GM12891 (cell line): ENCODE data around the gene ZNF555.

ENCODE experiments used
- POLR2A ChIP-seq: IDR thresholded peaks from 2 replicates; pipeline ENCODE4 v1.6.1; 2011; ENCODE audit warnings: low read depth, low read length, control low read depth
- POLR2AphosphoS5 ChIP-seq: IDR thresholded peaks from 2 replicates; pipeline ENCODE4 v1.6.1; 2011; ENCODE audit warnings: low read depth, low read length, control low read depth
- POU2F2 ChIP-seq: IDR thresholded peaks from 2 replicates; pipeline ENCODE4 v1.6.1; 2011; ENCODE audit warnings: low read depth, mild to moderate bottlenecking, control low read depth, low read length, moderate library complexity
- SPI1 ChIP-seq: IDR thresholded peaks from 2 replicates; pipeline ENCODE4 v1.6.1; 2011; ENCODE audit warnings: low read depth, low read length, control low read depth

DNA sequence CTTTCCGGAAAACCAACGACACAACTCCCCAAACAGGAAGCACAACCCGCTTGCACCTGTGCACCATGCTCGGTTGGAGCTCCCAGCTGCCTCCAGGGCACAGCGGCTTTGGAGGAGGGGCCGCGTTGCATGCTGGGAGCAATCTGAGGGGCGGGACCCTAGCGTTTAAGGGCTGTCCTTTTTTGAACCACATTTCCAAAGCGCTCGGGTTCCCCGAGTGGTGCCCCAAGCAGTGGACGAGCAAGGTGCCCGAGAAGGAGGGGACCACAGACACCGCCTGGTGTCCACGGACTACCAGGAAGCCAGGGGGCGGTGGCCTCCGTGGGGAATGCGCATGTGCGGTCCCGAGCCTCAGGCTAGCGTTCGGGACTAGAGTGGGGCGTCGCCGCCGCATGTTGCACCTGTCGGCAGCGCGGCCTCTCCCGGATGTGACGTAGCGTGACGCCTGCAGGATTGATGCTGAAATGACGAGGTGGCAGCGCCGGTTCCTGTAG, 47.5 kb downstream of the ZNF555 start:
- TF ChIP-seq POLR2A (no peak), POLR2AphosphoS5 (no peak), SPI1 (no peak), POU2F2 (no peak)
